Liver (tissue), 3 donors: ENCODE results near the gene FBXO28.

Source experiments
- FOXA1 ChIP-seq: IDR thresholded peaks from 2 replicates; pipeline ENCODE4 v1.6.1; 2016; ENCODE audit warnings: antibody characterized with exemption
- FOXA2 ChIP-seq: IDR thresholded peaks from 2 replicates; pipeline ENCODE4 v1.6.1; 2016; ENCODE audit warnings: antibody characterized with exemption
- GABPA ChIP-seq, 2 donors: IDR thresholded peaks in 1 of 2; conservative IDR thresholded peaks in 1 of 2; 2 replicates each; pipeline ENCODE4 v1.6.1; 2016; ENCODE audit warnings: antibody characterized with exemption in 2 of 2, mild to moderate bottlenecking in 1 of 2, moderate library complexity in 1 of 2
- RAD21 ChIP-seq, 2 donors: IDR thresholded peaks; 2 replicates each; pipeline ENCODE4 v1.6.1; 2016; ENCODE audit warnings: antibody characterized with exemption in 2 of 2, mild to moderate bottlenecking in 2 of 2
- SP1 ChIP-seq: IDR thresholded peaks from 2 replicates; pipeline ENCODE4 v1.6.1; 2018; ENCODE audit warnings: antibody characterized with exemption, mild to moderate bottlenecking
- TAF1 ChIP-seq: conservative IDR thresholded peaks from 2 replicates; pipeline ENCODE4 v1.6.1; 2016; ENCODE audit warnings: antibody characterized with exemption, mild to moderate bottlenecking
- YY1 ChIP-seq: IDR thresholded peaks from 2 replicates; pipeline ENCODE4 v1.6.1; 2016; ENCODE audit warnings: antibody characterized with exemption, mild to moderate bottlenecking
- TF ChIP-seq, protein P1 (sequence below): fragments of 150-350 bp; IDR thresholded peaks from 2 replicates; pipeline ENCODE4 v1.5.1; 2017; ENCODE audit warnings: improper control_type of control experiment, low read depth, low read length; ENCODE audit not compliant: missing input control
- TF ChIP-seq, protein P2 (sequence below): IDR thresholded peaks from 2 replicates; pipeline ENCODE4 v1.6.1; 2016; ENCODE audit warnings: antibody characterized with exemption
- TF ChIP-seq, protein P3 (sequence below): IDR thresholded peaks from 2 replicates; pipeline ENCODE4 v1.6.1; 2016; ENCODE audit warnings: antibody characterized with exemption
- TF ChIP-seq, protein P4 (sequence below): IDR thresholded peaks from 2 replicates; pipeline ENCODE4 v1.6.1; 2016; ENCODE audit warnings: antibody characterized with exemption, mild to moderate bottlenecking
- TF ChIP-seq, protein P5 (sequence below): IDR thresholded peaks from 2 replicates; pipeline ENCODE4 v1.6.1; 2016; ENCODE audit warnings: antibody characterized with exemption
- donor health status: healthy.
- donor health status: healthy.

DNA sequence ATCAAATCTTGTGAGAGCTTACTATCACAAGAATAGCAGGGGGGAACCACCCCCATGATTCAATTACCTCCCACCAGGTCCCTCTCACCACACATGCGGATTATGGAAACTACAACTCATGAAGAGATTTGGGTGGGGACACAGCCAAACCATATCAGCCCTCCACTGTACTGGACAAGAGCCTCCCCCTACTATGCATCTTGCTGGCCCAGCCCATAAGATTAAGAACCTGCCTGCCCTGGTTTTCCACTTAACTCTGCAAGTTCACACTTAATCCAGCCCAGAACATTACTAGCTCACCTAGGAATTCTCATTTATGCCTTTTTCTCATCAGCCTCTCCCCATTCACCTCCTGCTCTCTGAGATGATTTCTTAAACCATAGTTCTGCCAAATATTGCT lies 18.0 kb upstream of the FBXO28 start:
- TF ChIP-seq, protein P1, sequence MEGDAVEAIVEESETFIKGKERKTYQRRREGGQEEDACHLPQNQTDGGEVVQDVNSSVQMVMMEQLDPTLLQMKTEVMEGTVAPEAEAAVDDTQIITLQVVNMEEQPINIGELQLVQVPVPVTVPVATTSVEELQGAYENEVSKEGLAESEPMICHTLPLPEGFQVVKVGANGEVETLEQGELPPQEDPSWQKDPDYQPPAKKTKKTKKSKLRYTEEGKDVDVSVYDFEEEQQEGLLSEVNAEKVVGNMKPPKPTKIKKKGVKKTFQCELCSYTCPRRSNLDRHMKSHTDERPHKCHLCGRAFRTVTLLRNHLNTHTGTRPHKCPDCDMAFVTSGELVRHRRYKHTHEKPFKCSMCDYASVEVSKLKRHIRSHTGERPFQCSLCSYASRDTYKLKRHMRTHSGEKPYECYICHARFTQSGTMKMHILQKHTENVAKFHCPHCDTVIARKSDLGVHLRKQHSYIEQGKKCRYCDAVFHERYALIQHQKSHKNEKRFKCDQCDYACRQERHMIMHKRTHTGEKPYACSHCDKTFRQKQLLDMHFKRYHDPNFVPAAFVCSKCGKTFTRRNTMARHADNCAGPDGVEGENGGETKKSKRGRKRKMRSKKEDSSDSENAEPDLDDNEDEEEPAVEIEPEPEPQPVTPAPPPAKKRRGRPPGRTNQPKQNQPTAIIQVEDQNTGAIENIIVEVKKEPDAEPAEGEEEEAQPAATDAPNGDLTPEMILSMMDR = no peak
- TF ChIP-seq YY1 (no peak), SP1 (no peak), GABPA (IDR thresholded peaks at IDR 0.05 in 1 of 2, conservative IDR thresholded peaks at IDR 0.05 in 1 of 2) (no peak), RAD21 (IDR thresholded peaks at IDR 0.05) (no peak), FOXA1 (no peak), TAF1 (no peak), FOXA2 (no peak)
- TF ChIP-seq, protein P2, sequence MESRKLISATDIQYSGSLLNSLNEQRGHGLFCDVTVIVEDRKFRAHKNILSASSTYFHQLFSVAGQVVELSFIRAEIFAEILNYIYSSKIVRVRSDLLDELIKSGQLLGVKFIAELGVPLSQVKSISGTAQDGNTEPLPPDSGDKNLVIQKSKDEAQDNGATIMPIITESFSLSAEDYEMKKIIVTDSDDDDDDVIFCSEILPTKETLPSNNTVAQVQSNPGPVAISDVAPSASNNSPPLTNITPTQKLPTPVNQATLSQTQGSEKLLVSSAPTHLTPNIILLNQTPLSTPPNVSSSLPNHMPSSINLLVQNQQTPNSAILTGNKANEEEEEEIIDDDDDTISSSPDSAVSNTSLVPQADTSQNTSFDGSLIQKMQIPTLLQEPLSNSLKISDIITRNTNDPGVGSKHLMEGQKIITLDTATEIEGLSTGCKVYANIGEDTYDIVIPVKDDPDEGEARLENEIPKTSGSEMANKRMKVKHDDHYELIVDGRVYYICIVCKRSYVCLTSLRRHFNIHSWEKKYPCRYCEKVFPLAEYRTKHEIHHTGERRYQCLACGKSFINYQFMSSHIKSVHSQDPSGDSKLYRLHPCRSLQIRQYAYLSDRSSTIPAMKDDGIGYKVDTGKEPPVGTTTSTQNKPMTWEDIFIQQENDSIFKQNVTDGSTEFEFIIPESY = no peak
- TF ChIP-seq, protein P3, sequence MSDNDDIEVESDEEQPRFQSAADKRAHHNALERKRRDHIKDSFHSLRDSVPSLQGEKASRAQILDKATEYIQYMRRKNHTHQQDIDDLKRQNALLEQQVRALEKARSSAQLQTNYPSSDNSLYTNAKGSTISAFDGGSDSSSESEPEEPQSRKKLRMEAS = no peak
- TF ChIP-seq, protein P4, sequence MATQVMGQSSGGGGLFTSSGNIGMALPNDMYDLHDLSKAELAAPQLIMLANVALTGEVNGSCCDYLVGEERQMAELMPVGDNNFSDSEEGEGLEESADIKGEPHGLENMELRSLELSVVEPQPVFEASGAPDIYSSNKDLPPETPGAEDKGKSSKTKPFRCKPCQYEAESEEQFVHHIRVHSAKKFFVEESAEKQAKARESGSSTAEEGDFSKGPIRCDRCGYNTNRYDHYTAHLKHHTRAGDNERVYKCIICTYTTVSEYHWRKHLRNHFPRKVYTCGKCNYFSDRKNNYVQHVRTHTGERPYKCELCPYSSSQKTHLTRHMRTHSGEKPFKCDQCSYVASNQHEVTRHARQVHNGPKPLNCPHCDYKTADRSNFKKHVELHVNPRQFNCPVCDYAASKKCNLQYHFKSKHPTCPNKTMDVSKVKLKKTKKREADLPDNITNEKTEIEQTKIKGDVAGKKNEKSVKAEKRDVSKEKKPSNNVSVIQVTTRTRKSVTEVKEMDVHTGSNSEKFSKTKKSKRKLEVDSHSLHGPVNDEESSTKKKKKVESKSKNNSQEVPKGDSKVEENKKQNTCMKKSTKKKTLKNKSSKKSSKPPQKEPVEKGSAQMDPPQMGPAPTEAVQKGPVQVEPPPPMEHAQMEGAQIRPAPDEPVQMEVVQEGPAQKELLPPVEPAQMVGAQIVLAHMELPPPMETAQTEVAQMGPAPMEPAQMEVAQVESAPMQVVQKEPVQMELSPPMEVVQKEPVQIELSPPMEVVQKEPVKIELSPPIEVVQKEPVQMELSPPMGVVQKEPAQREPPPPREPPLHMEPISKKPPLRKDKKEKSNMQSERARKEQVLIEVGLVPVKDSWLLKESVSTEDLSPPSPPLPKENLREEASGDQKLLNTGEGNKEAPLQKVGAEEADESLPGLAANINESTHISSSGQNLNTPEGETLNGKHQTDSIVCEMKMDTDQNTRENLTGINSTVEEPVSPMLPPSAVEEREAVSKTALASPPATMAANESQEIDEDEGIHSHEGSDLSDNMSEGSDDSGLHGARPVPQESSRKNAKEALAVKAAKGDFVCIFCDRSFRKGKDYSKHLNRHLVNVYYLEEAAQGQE = no peak
- TF ChIP-seq, protein P5, sequence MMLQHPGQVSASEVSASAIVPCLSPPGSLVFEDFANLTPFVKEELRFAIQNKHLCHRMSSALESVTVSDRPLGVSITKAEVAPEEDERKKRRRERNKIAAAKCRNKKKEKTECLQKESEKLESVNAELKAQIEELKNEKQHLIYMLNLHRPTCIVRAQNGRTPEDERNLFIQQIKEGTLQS = no peak
